Measurements from ENCODE around the gene RELL1. TPM values are rescaled to one million over a fixed set of nuclear protein-coding genes. Genes with fewer than 3 reads are reported as not detected.
A peak's percentile ranks its signal among the peaks of the same experiment; 100 is the strongest.

The RELL1 gene
- total and polyA plus RNA-seq, 2 donors, result 1.6 to 17.2 TPM

DNA sequence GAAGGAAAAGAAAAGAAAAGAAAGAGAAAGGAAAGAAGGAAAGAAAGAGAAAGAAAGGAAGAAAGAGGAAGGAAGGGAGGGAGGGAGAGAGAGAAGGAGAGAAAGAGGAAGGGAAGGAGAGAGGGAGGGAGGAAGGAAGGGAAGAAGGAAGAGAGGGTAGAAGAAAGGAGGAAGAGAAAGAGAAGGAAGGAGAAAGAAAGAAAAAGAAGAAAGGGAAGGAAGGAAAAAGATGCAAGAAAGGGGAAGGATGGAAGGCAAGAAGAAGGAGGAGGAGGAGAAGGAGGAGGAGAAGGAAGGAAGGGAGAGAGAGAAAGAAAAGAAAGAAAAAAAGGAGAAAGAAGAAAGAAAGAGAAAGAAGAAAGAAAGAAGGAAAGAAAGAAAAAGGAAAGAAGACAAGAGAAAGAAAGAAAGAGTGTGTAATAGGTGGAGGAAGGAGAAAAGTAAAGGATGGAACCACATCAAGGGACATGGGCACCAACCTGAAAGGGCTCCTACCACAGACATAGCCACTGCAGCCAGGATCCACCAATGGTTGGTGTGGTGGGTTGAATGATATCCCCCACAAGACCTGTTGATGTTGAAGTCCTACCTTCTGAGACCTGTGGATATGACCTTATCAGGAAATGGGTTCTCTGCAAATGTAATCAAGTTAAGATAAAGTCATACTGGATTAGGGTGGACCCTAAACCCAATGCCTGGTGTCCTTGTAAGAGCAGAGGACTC is 80.2 kb downstream of the RELL1 start:
- no peak overlapping the region for H3K27ac ChIP-seq (ENCODE audit: low read depth in 1 of 2, low read length in 1 of 2)
- H3K27me3 ChIP-seq (ENCODE audit: control insufficient read depth in 2 of 2, insufficient read depth in 1 of 2, low read length in 1 of 2), result no peaks in the 10 kb centered on the region
- H3K4me3 ChIP-seq (ENCODE audit: low read length in 2 of 2), result no peak overlapping the region
- H3K9me3 ChIP-seq (ENCODE audit: control insufficient read depth in 2 of 2, insufficient read depth in 1 of 2, low read length in 1 of 2), result no peaks in the 10 kb centered on the region
- peaks cover 0 to 3% of the 10 kb centered on the region in 2 donors for H3K36me3 ChIP-seq (ENCODE audit: control insufficient read depth in 2 of 2, insufficient read depth in 2 of 2, low read length in 1 of 2)
- DNase-seq (ENCODE audit: low read depth in 6 of 9, low spot score in 9 of 9), result no peak
- H3K4me1 ChIP-seq (ENCODE audit: control insufficient read depth in 2 of 2, insufficient read depth in 2 of 2, low read length in 2 of 2), result peaks cover 0 to 2% of the 10 kb centered on the region in 2 donors

DNA sequence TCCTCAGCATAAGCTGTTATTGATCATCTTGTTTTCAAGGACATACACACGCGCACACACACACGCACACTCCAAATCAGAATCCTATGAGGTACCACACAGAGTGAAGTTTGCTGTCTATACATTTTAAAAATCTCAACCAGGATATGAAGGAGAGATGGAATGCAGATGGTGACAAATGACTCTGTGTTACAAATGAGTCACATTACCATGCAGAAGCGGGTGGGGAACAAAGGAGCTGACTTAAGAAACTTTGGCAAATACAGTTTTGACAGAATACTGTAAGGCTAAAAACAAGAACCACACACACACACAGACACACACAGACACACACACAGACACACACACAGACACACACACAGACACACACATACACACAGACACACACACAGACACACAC is 81.7 kb downstream of the RELL1 start:
- no peaks in the 10 kb centered on the region for H3K9me3 ChIP-seq (ENCODE audit: control insufficient read depth in 2 of 2, insufficient read depth in 1 of 2, low read length in 1 of 2)
- no peak overlapping the region for H3K4me3 ChIP-seq (ENCODE audit: low read length in 2 of 2)
- H3K27ac ChIP-seq (ENCODE audit: low read depth in 1 of 2, low read length in 1 of 2), result no peak overlapping the region
- no peaks in the 10 kb centered on the region for H3K27me3 ChIP-seq (ENCODE audit: control insufficient read depth in 2 of 2, insufficient read depth in 1 of 2, low read length in 1 of 2)
- WGBS, result 97% methylated on average over 4 of the region's 4 CpGs
- H3K36me3 ChIP-seq (ENCODE audit: control insufficient read depth in 2 of 2, insufficient read depth in 2 of 2, low read length in 1 of 2), result no peaks in the 10 kb centered on the region
- peaks cover 0 to 2% of the 10 kb centered on the region in 2 donors for H3K4me1 ChIP-seq (ENCODE audit: control insufficient read depth in 2 of 2, insufficient read depth in 2 of 2, low read length in 2 of 2)
- no peak for DNase-seq (ENCODE audit: low read depth in 6 of 9, low spot score in 9 of 9)

- Histone ChIP-seq H3K4me1 (ENCODE audit: control insufficient read depth in 2 of 2, insufficient read depth in 2 of 2, low read length in 2 of 2) (peaks cover 0 to 2% of the 10 kb centered on the region in 2 donors), H3K36me3 (ENCODE audit: control insufficient read depth in 2 of 2, insufficient read depth in 2 of 2, low read length in 1 of 2) (no peaks in the 10 kb centered on the region), H3K4me3 (ENCODE audit: low read length in 2 of 2) (no peak overlapping the region), H3K9me3 (ENCODE audit: control insufficient read depth in 2 of 2, insufficient read depth in 1 of 2, low read length in 1 of 2) (no peaks in the 10 kb centered on the region), H3K27me3 (ENCODE audit: control insufficient read depth in 2 of 2, insufficient read depth in 1 of 2, low read length in 1 of 2) (no peaks in the 10 kb centered on the region), H3K27ac (ENCODE audit: low read depth in 1 of 2, low read length in 1 of 2) (no peak overlapping the region)
- 97% methylated on average over 5 of the region's 5 CpGs for WGBS
- DNase-seq (ENCODE audit: low read depth in 6 of 9, low spot score in 9 of 9), result no peak
Measured at GRCh38 chr4:37603711-37604110, 82.5 kb downstream of the RELL1 start.

GRCh38 chr4:37603070-37603468 is 83.1 kb downstream of the RELL1 start:
- no peaks in the 10 kb centered on the region for H3K27me3 ChIP-seq (ENCODE audit: control insufficient read depth in 2 of 2, insufficient read depth in 1 of 2, low read length in 1 of 2)
- no peak overlapping the region for H3K27ac ChIP-seq (ENCODE audit: low read depth in 1 of 2, low read length in 1 of 2)
- DNase-seq (ENCODE audit: low read depth in 6 of 9, low spot score in 9 of 9), result peak; percentile 38 to 80 (median 61)
- WGBS, result 10% methylated on average over 10 of the region's 10 CpGs
- no peaks in the 10 kb centered on the region for H3K9me3 ChIP-seq (ENCODE audit: control insufficient read depth in 2 of 2, insufficient read depth in 1 of 2, low read length in 1 of 2)
- peaks cover 0 to 2% of the 10 kb centered on the region in 2 donors for H3K4me1 ChIP-seq (ENCODE audit: control insufficient read depth in 2 of 2, insufficient read depth in 2 of 2, low read length in 2 of 2)
- H3K4me3 ChIP-seq (ENCODE audit: low read length in 2 of 2), result no peak overlapping the region
- H3K36me3 ChIP-seq (ENCODE audit: control insufficient read depth in 2 of 2, insufficient read depth in 2 of 2, low read length in 1 of 2), result no peaks in the 10 kb centered on the region

DNA sequence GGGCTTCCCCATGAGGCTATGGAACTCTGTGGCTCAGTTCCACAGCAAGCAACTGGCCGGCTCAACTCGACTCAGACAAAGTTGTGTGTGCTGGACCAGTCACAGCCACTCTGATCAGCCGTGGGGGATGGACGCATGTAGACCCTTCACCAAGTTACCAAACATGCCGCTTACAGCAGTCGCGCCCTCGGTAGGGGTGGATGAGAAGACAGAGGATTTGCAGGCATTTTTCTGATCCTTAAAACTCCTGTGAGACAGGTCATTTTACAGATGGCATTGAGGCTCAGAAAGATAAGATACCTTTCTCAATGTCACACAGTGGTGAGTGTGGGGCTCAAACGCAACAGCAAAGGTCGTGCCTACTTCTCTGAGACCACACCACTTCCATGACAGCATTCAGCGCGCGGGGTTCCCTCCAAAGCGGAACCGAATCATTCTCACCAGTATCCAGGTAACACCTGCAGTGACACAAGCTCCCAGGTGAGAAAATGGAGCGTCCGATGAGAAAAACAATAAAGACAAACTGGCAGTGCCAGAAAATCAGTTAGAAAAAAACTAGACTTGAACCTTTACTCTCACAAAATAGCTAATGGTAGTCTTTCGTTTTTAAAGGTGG is 83.6 kb downstream of the RELL1 start:
- Histone ChIP-seq H3K4me1 (ENCODE audit: control insufficient read depth in 2 of 2, insufficient read depth in 2 of 2, low read length in 2 of 2) (peaks cover 0 to 2% of the 10 kb centered on the region in 2 donors), H3K36me3 (ENCODE audit: control insufficient read depth in 2 of 2, insufficient read depth in 2 of 2, low read length in 1 of 2) (no peaks in the 10 kb centered on the region), H3K9me3 (ENCODE audit: control insufficient read depth in 2 of 2, insufficient read depth in 1 of 2, low read length in 1 of 2) (no peaks in the 10 kb centered on the region), H3K4me3 (ENCODE audit: low read length in 2 of 2) (no peak overlapping the region), H3K27me3 (ENCODE audit: control insufficient read depth in 2 of 2, insufficient read depth in 1 of 2, low read length in 1 of 2) (no peaks in the 10 kb centered on the region), H3K27ac (ENCODE audit: low read depth in 1 of 2, low read length in 1 of 2) (no peak overlapping the region)
- no peak for DNase-seq (ENCODE audit: low read depth in 6 of 9, low spot score in 9 of 9)
- WGBS, result 79% methylated on average over 18 of the region's 18 CpGs

DNA sequence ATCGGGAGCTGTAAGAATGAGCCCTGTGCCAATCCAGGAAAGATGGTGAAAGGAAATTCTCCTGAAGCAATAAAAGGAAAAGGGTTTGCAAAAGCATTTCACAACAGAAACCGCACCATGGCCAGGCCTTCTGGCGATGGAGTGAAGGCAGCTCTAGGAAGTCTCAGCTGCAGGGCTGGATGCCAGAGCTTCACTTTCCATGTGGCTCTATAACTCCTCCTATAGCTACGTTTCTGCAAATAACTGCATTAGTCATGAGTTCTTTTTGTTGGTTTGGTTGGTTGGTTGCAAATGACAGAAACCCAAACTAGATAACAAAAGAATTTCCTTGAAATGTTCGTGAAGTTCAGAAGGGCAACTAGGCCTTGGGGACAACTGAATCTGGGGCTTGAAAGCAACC is 84.6 kb downstream of the RELL1 start:
- Histone ChIP-seq H3K27me3 (ENCODE audit: control insufficient read depth in 2 of 2, insufficient read depth in 1 of 2, low read length in 1 of 2) (no peaks in the 10 kb centered on the region), H3K27ac (ENCODE audit: low read depth in 1 of 2, low read length in 1 of 2) (no peak overlapping the region), H3K36me3 (ENCODE audit: control insufficient read depth in 2 of 2, insufficient read depth in 2 of 2, low read length in 1 of 2) (no peaks in the 10 kb centered on the region), H3K4me1 (ENCODE audit: control insufficient read depth in 2 of 2, insufficient read depth in 2 of 2, low read length in 2 of 2) (peaks cover 0 to 2% of the 10 kb centered on the region in 2 donors), H3K9me3 (ENCODE audit: control insufficient read depth in 2 of 2, insufficient read depth in 1 of 2, low read length in 1 of 2) (no peaks in the 10 kb centered on the region), H3K4me3 (ENCODE audit: low read length in 2 of 2) (no peak overlapping the region)
- WGBS, result 89% methylated on average over 5 of the region's 5 CpGs
- no peak for DNase-seq (ENCODE audit: low read depth in 6 of 9, low spot score in 9 of 9)

DNA sequence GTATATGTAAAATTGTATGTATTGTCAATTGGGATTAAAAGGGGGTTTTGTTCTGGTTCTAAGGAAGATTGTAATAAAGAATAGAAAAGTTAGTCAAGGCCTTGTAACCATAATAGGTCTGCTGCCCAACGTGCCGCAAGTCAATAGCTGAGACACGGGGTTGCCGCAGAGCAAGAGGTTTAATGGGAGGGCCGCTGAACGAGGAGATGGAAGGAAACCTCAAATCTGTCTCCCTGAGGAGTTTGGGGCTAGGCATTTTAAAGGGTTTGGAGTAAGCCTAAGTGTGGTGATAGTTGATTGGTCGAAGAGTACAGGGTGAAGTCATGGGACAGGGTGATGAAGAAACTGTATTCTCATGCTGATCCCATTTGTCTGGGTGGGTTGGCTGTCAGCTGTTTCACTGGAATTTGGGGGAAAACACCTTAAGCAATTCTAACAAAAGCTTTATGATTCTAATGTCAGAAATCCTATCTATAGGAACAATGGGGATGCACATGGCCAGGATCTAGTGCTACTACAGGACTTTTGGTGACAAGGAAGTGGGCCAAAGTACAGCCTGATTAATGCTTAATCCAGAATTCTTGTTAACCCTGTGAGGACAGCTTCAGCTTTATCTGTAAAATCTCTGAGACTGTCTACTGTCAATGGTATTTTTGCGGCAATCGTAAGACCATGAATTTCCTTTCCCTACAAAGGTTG is 86.9 kb downstream of the RELL1 start:
- no peak for DNase-seq (ENCODE audit: low read depth in 6 of 9, low spot score in 9 of 9)
- 87% methylated on average over 9 of the region's 9 CpGs for WGBS

DNA sequence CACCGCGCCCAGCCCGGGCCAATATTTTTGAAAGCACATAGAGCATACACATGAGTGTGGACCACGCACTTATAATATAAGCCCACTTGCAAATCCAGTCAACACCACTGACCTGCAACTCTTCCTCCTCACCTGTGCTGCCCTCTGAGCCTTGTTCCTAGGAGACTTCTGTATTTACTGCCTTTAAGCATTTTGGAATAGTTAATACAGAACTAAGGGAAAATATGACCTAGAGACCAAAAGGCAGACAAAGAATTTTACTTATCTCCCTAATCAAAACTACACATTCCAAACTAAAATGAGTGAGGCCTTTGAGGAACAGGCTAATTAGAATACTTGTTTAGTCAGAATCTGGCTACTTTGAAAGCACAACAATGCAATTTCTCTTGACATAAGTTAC is 89.1 kb downstream of the RELL1 start:
- Histone ChIP-seq H3K4me1 (ENCODE audit: control insufficient read depth in 2 of 2, insufficient read depth in 2 of 2, low read length in 2 of 2) (no peaks in the 10 kb centered on the region), H3K4me3 (ENCODE audit: low read length in 2 of 2) (no peak overlapping the region), H3K27me3 (ENCODE audit: control insufficient read depth in 2 of 2, insufficient read depth in 1 of 2, low read length in 1 of 2) (no peaks in the 10 kb centered on the region), H3K36me3 (ENCODE audit: control insufficient read depth in 2 of 2, insufficient read depth in 2 of 2, low read length in 1 of 2) (no peaks in the 10 kb centered on the region), H3K9me3 (ENCODE audit: control insufficient read depth in 2 of 2, insufficient read depth in 1 of 2, low read length in 1 of 2) (no peaks in the 10 kb centered on the region), H3K27ac (ENCODE audit: low read depth in 1 of 2, low read length in 1 of 2) (no peak overlapping the region)
- WGBS, result 98% methylated on average over 4 of the region's 4 CpGs
- no peak for DNase-seq (ENCODE audit: low read depth in 6 of 9, low spot score in 9 of 9)

More for the DNA sequence above, 86.9 kb downstream of the RELL1 start:
- no peaks in the 10 kb centered on the region for H3K9me3 ChIP-seq (ENCODE audit: control insufficient read depth in 2 of 2, insufficient read depth in 1 of 2, low read length in 1 of 2)
- H3K4me1 ChIP-seq (ENCODE audit: control insufficient read depth in 2 of 2, insufficient read depth in 2 of 2, low read length in 2 of 2), result peaks cover 0 to 2% of the 10 kb centered on the region in 2 donors
- no peak overlapping the region for H3K27ac ChIP-seq (ENCODE audit: low read depth in 1 of 2, low read length in 1 of 2)
- H3K4me3 ChIP-seq (ENCODE audit: low read length in 2 of 2), result no peak overlapping the region
- H3K36me3 ChIP-seq (ENCODE audit: control insufficient read depth in 2 of 2, insufficient read depth in 2 of 2, low read length in 1 of 2), result no peaks in the 10 kb centered on the region
- no peaks in the 10 kb centered on the region for H3K27me3 ChIP-seq (ENCODE audit: control insufficient read depth in 2 of 2, insufficient read depth in 1 of 2, low read length in 1 of 2)
